ENCODE data around the gene BLZF1. TPM values are rescaled to one million over a fixed set of nuclear protein-coding genes. Genes with fewer than 3 reads are reported as not detected.

BLZF1 gene, protein sequence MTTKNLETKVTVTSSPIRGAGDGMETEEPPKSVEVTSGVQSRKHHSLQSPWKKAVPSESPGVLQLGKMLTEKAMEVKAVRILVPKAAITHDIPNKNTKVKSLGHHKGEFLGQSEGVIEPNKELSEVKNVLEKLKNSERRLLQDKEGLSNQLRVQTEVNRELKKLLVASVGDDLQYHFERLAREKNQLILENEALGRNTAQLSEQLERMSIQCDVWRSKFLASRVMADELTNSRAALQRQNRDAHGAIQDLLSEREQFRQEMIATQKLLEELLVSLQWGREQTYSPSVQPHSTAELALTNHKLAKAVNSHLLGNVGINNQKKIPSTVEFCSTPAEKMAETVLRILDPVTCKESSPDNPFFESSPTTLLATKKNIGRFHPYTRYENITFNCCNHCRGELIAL
- total RNA-seq = 30.0 and 31.1 TPM in 2 replicates

DNA sequence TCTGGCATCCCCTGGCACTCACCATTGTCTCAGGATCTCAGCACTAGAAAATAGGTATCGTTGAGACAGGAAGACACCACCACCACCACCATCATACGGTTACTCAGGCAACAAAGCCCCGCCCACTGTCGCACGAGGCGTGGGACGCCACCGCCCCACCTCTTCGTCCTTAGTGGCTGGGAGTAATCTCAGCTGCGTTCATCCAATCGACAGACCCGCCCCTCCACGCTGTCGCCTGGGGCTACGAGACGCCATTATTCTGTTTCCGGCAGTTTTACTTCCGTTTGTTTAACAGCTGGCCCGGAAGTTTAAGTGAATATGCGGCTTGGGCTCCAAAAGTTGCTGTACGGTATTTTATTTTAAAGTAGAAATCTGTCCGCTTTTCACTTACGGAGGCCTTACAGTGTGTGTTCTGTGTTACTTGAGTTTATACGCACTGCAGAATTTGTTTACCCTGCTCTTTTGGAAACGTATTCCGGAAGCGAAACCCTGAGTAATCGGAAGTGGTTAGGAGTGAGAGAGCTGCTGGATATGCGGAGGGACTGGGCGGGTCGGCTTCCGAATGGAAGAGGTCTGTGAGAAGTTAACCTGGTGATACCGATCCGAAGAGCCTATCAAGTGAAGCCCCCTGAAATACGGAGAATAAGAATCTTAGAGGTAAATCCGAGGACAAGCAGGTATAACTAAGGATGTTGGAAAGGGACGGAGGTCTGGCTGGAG is at the start of gene BLZF1, which contains the start of gene NME7:
Gene BLZF1 (plus strand): TSS at position 510 of the 720 bp plus-strand sequence. CDS start 1,328 bp downstream, outside the sequence.
Gene NME7 (minus strand): TSS at position 112 of the 720 bp plus-strand sequence. CDS start 87 bp downstream, at position 25.

DNA sequence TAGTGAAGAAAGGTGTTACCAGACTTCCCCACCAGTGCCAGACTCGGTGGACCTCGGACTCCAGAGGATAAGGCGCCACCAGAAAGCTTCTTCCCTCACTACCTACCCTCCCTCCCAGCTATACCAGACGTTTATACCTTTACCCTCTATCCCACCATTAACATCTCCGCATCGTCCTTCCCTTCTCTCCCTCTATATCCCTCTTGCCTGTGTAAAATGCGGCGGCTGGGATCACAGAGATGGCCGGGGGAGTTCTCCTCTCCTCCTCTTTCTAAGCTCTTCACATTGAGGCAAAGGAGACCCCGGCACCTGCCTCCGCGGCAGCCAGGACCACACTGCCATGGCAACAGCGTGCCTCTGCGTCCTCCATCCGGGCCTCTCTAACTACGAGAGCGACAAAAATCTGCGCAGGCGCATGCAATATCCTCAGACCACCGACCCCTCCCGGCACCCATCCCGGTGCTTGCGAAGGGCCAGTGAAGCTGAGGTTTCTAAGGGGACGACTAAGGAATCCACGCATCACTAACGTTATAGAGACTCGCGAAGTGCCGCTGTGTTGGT is 59.2 kb downstream of the BLZF1 start, which contains the start of gene CCDC181:
Gene CCDC181 (minus strand): TSS at position 394 of the 561 bp plus-strand sequence. CDS start 2,547 bp downstream, outside the sequence.

Other genes starting within 250 kb of the BLZF1 start
- gene NME7, start 398 bp upstream of the BLZF1 start, total RNA-seq = 17.4 and 21.0 TPM in 2 replicates
- 0.92 and 1.1 TPM in 2 replicates for gene CCDC181, start 59.3 kb downstream of the BLZF1 start, total RNA-seq
- 6.5 and 9.4 TPM in 2 replicates for gene SLC19A2, start 117.7 kb downstream of the BLZF1 start, total RNA-seq
- under 0.01 TPM in 1 of 2 replicates, not detected in the other for gene F5, start 218.3 kb downstream of the BLZF1 start, total RNA-seq